Trophoblast cell (in vitro differentiated cells and primary cell): ENCODE data around the gene PRPF18.

Experiments used
- DNase-seq, 2 donors: peaks; one replicate each; pipeline ENCODE4 v3.0.0-alpha.2; 2016
- H2AFZ ChIP-seq: 2 replicates; pipeline ENCODE4 v1.6.1; 2013; ENCODE audit warnings: low read length, moderate library complexity, mild to moderate bottlenecking; ENCODE audit not compliant: insufficient read depth, poor library complexity
- H2AK5ac ChIP-seq: 2 replicates; pipeline ENCODE4 v1.6.1; 2013; ENCODE audit warnings: mild to moderate bottlenecking, low read length
- H2BK120ac ChIP-seq: 2 replicates; pipeline ENCODE4 v1.6.1; 2013; ENCODE audit warnings: low read length, mild to moderate bottlenecking, moderate library complexity; ENCODE audit not compliant: insufficient read depth, poor library complexity
- H2BK12ac ChIP-seq: 2 replicates; pipeline ENCODE4 v1.6.1; 2013; ENCODE audit warnings: mild to moderate bottlenecking, low read length, moderate library complexity
- H2BK5ac ChIP-seq: 2 replicates; pipeline ENCODE4 v1.6.1; 2013; ENCODE audit warnings: low read length, low read depth, moderate library complexity, mild to moderate bottlenecking; ENCODE audit not compliant: poor library complexity
- H3K14ac ChIP-seq: 2 replicates; pipeline ENCODE4 v1.6.1; 2013; ENCODE audit warnings: mild to moderate bottlenecking, low read length
- H3K18ac ChIP-seq: 2 replicates; pipeline ENCODE4 v1.6.1; 2013; ENCODE audit warnings: mild to moderate bottlenecking, low read length
- H3K23ac ChIP-seq: 2 replicates; pipeline ENCODE4 v1.6.1; 2013; ENCODE audit warnings: low read length
- H3K27ac ChIP-seq: 2 replicates; pipeline ENCODE4 v1.5.1; 2013; ENCODE audit warnings: low read depth, mild to moderate bottlenecking, inconsistent platforms, low read length, moderate library complexity
- H3K27me3 ChIP-seq: 2 replicates; pipeline ENCODE4 v1.6.1; 2013; ENCODE audit warnings: inconsistent platforms, mild to moderate bottlenecking, low read length, moderate library complexity; ENCODE audit not compliant: insufficient read depth
- H3K36me3 ChIP-seq, 2 experiments: 1 replicate in 1 of 2; 2 replicates in 1 of 2; pipeline ENCODE4 v1.6.1; 2013; ENCODE audit warnings: low read length in 2 of 2, mild to moderate bottlenecking in 2 of 2, moderate library complexity in 1 of 2; ENCODE audit not compliant: insufficient read depth in 2 of 2, control insufficient read depth in 1 of 2
- H3K4ac ChIP-seq: 2 replicates; pipeline ENCODE4 v1.6.1; 2013; ENCODE audit warnings: low read depth, mild to moderate bottlenecking, low read length, moderate library complexity
- H3K4me1 ChIP-seq, 2 experiments: 1 replicate in 1 of 2; 2 replicates in 1 of 2; pipeline ENCODE4 v1.6.1; 2013; ENCODE audit warnings: low read length in 2 of 2, mild to moderate bottlenecking in 2 of 2, moderate library complexity in 1 of 2; ENCODE audit not compliant: insufficient read depth in 2 of 2, control insufficient read depth in 1 of 2
- H3K4me2 ChIP-seq: 2 replicates; pipeline ENCODE4 v1.6.1; 2013; ENCODE audit warnings: inconsistent platforms, mild to moderate bottlenecking, low read length, moderate library complexity
- H3K4me3 ChIP-seq: 2 replicates; pipeline ENCODE4 v1.5.1; 2013; ENCODE audit warnings: mild to moderate bottlenecking, low read depth, low read length, inconsistent platforms
- H3K79me1 ChIP-seq: one replicate; pipeline ENCODE4 v1.6.1; 2013; ENCODE audit warnings: low read length
- H3K79me2 ChIP-seq: 2 replicates; pipeline ENCODE4 v1.6.1; 2013; ENCODE audit warnings: low read length, mild to moderate bottlenecking; ENCODE audit not compliant: control insufficient read depth, insufficient read depth, poor library complexity
- H3K9ac ChIP-seq: 2 replicates; pipeline ENCODE4 v1.6.1; 2013; ENCODE audit warnings: mild to moderate bottlenecking, low read length
- H3K9me3 ChIP-seq: 2 replicates; pipeline ENCODE4 v1.6.1; 2013; ENCODE audit warnings: low read depth, mild to moderate bottlenecking, control low read depth, inconsistent platforms, low read length; ENCODE audit not compliant: insufficient read depth
- H4K12ac ChIP-seq: 2 replicates; pipeline ENCODE4 v1.6.1; 2013; ENCODE audit warnings: low read depth, mild to moderate bottlenecking, low read length, moderate library complexity
- H4K8ac ChIP-seq: 2 replicates; pipeline ENCODE4 v1.6.1; 2013; ENCODE audit warnings: low read depth, mild to moderate bottlenecking, low read length, moderate library complexity
- H4K91ac ChIP-seq: one replicate; pipeline ENCODE4 v1.6.1; 2013; ENCODE audit warnings: low read depth, mild to moderate bottlenecking, low read length, moderate library complexity
- WGBS: extraction: QIAGEN DNeasy Blood & Tissue Kit; methylation state at CpG from one replicate; pipeline ENCODE4 v1.1.7; 2013; ENCODE audit warnings: missing lambda C conversion rate; ENCODE audit not compliant: insufficient read length, insufficient coverage; ENCODE audit errors: extremely low coverage; 5-methylcytosine and 5-hydroxymethylcytosine counted together

PRPF18 gene

GRCh38 chr10:13613519-13613918 lies 26.8 kb downstream of the PRPF18 start:
- H3K23ac ChIP-seq, result no peak overlapping the region
- H3K27me3 ChIP-seq, result no peaks in the 10 kb centered on the region
- no peak overlapping the region for H3K4me2 ChIP-seq
- no peak overlapping the region for H2AFZ ChIP-seq
- peaks cover 9% of the 10 kb centered on the region for H3K79me1 ChIP-seq
- H3K4ac ChIP-seq, result no peak overlapping the region
- no peak overlapping the region for H2BK120ac ChIP-seq
- H4K8ac ChIP-seq, result no peak overlapping the region
- WGBS, result no CpG with 5 or more reads among the region's 5 CpGs
- no peak overlapping the region for H3K18ac ChIP-seq
- H2BK12ac ChIP-seq, result no peak overlapping the region
- no peak overlapping the region for H3K9ac ChIP-seq
- no peak overlapping the region for H2AK5ac ChIP-seq
- no peak overlapping the region for H2BK5ac ChIP-seq
- no peak overlapping the region for H3K14ac ChIP-seq
- no peak overlapping the region for H4K91ac ChIP-seq
- H3K4me3 ChIP-seq, result no peak overlapping the region
- H3K79me2 ChIP-seq, result no peaks in the 10 kb centered on the region
- H3K9me3 ChIP-seq, result no peaks in the 10 kb centered on the region
- peak in 1 of 2 donors; percentile 61 for DNase-seq
- peaks cover 7 to 14% of the 10 kb centered on the region in 2 experiments for H3K4me1 ChIP-seq
- H4K12ac ChIP-seq, result no peak overlapping the region
- H3K27ac ChIP-seq, result no peak overlapping the region
- H3K36me3 ChIP-seq, result peaks cover 2 to 15% of the 10 kb centered on the region in 2 experiments

- H4K8ac ChIP-seq, result peak overlapping the region; percentile 32
These were observed 28.0 kb downstream of the PRPF18 start for GRCh38 chr10:13614530-13615332.

GRCh38 chr10:13615650-13616300 lies 29.0 kb downstream of the PRPF18 start:
- Histone ChIP-seq H3K4me3 (no peak overlapping the region), H3K27ac (peak overlapping the region; percentile 54), H3K23ac (no peak overlapping the region), H4K12ac (no peak overlapping the region), H2BK5ac (peak overlapping the region; percentile 22), H3K4ac (no peak overlapping the region), H2AK5ac (no peak overlapping the region), H3K4me1 (peaks cover 7 to 14% of the 10 kb centered on the region in 2 experiments), H3K9me3 (no peaks in the 10 kb centered on the region), H3K79me1 (peaks cover 9% of the 10 kb centered on the region), H3K18ac (no peak overlapping the region), H4K91ac (peak overlapping the region; percentile 32), H3K79me2 (no peaks in the 10 kb centered on the region), H3K36me3 (peaks cover 4 to 11% of the 10 kb centered on the region in 2 experiments), H3K27me3 (no peaks in the 10 kb centered on the region), H3K4me2 (peak overlapping the region; percentile 10), H2BK120ac (no peak overlapping the region), H2AFZ (no peak overlapping the region), H3K14ac (peak overlapping the region; percentile 4), H4K8ac (no peak overlapping the region), H3K9ac (no peak overlapping the region), H2BK12ac (no peak overlapping the region)
- peak in 1 of 2 donors; percentile 72 for DNase-seq
- no CpG with 5 or more reads among the region's 7 CpGs for WGBS

More at GRCh38 chr10:13614530-13615332, 28.0 kb downstream of the PRPF18 start:
- no peak overlapping the region for H3K4me3 ChIP-seq
- H4K12ac ChIP-seq, result no peak overlapping the region
- H3K79me1 ChIP-seq, result peaks cover 9% of the 10 kb centered on the region
- H2BK120ac ChIP-seq, result peak overlapping the region; percentile 93
- peak overlapping the region; percentile 86 for H4K91ac ChIP-seq
- peak; percentile 79 to 96 for DNase-seq
- H3K18ac ChIP-seq, result peak overlapping the region; percentile 54
- H2AK5ac ChIP-seq, result peak overlapping the region; percentile 88
- no peaks in the 10 kb centered on the region for H3K27me3 ChIP-seq
- peaks cover 6 to 18% of the 10 kb centered on the region in 2 experiments for H3K36me3 ChIP-seq
- peak overlapping the region; percentile 78 for H2BK12ac ChIP-seq
- H3K4me1 ChIP-seq, result peaks cover 7 to 14% of the 10 kb centered on the region in 2 experiments
- H3K23ac ChIP-seq, result no peak overlapping the region
- H2BK5ac ChIP-seq, result peak overlapping the region; percentile 95
- no peak overlapping the region for H2AFZ ChIP-seq
- H3K4ac ChIP-seq, result no peak overlapping the region
- no peak overlapping the region for H3K9ac ChIP-seq
- peak overlapping the region; percentile 75 for H3K14ac ChIP-seq
- no peaks in the 10 kb centered on the region for H3K9me3 ChIP-seq
- H3K4me2 ChIP-seq, result peak overlapping the region; percentile 32
- H3K27ac ChIP-seq, result peak overlapping the region; percentile 89
- WGBS, result no CpG with 5 or more reads among the region's 8 CpGs
- H3K79me2 ChIP-seq, result no peaks in the 10 kb centered on the region

DNA sequence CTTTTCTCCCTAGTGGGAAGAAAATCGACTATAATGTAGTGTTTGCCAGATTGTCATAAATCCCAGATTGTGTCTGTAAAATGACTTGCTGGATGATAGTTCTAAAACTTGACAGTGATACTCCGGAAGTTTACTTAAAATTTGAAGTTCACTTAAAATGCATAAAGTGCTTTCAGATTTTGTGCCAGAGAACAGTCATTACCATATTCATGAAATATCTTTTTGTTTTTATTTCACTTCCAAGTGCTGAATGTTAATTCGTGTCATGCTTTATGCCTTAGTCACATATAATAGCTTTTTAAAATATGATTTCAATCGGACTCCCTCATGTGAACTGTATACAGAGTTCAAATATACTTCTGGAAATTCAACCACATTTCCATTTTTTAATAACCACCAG lies 30.4 kb downstream of the PRPF18 start:
- H3K79me1 ChIP-seq, result peaks cover 11% of the 10 kb centered on the region
- H3K27ac ChIP-seq, result no peak overlapping the region

More for the DNA sequence above, 30.4 kb downstream of the PRPF18 start:
- H3K79me2 ChIP-seq, result no peaks in the 10 kb centered on the region
- no peak overlapping the region for H3K4me3 ChIP-seq
- H3K36me3 ChIP-seq, result peaks cover 6 to 13% of the 10 kb centered on the region in 2 experiments
- H3K4ac ChIP-seq, result no peak overlapping the region
- no peaks in the 10 kb centered on the region for H3K9me3 ChIP-seq
- H2BK120ac ChIP-seq, result no peak overlapping the region
- no peak overlapping the region for H2AK5ac ChIP-seq
- H3K4me1 ChIP-seq, result peaks cover 7 to 14% of the 10 kb centered on the region in 2 experiments
- no peaks in the 10 kb centered on the region for H3K27me3 ChIP-seq
- H2AFZ ChIP-seq, result no peak overlapping the region
- no peak overlapping the region for H2BK12ac ChIP-seq
- WGBS, result no CpG with 5 or more reads among the region's 4 CpGs
- no peak overlapping the region for H4K12ac ChIP-seq
- H3K9ac ChIP-seq, result no peak overlapping the region
- no peak for DNase-seq
- no peak overlapping the region for H3K23ac ChIP-seq
- H3K4me2 ChIP-seq, result no peak overlapping the region
- no peak overlapping the region for H3K14ac ChIP-seq
- no peak overlapping the region for H3K18ac ChIP-seq
- H4K8ac ChIP-seq, result no peak overlapping the region
- no peak overlapping the region for H4K91ac ChIP-seq
- H2BK5ac ChIP-seq, result no peak overlapping the region
